GM21723 (cell line): ENCODE results near the gene SPEN.

ENCODE experiments used
- ATAC-seq: cut with Tn5 transposase; IDR thresholded peaks from one replicate; pipeline ENCODE4 v1.9.1; 2021; ENCODE audit warnings: mild to moderate bottlenecking, moderate library complexity; ENCODE audit not compliant: unreplicated experiment

The SPEN gene

DNA sequence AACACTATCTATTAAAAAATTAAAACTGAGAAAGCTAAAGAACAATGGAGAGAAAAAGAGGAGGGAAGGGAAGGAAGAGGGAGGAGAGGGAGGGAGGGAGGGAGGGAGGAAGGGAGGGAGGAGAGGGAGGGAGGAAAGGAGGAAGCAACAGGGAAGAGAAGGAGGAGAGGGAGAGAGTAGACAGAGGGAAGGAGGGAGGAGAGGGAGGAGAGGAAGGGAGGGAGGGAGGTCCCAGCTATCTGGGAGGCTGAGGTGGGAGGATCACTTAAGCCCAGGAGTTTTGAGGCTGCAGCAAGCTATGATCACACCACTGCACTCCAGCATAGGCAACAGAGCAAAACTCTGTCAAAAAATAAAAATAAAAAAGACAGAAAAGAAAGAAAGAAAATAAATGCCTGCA is 111.9 kb downstream of the SPEN start:
- no peak for ATAC-seq

DNA sequence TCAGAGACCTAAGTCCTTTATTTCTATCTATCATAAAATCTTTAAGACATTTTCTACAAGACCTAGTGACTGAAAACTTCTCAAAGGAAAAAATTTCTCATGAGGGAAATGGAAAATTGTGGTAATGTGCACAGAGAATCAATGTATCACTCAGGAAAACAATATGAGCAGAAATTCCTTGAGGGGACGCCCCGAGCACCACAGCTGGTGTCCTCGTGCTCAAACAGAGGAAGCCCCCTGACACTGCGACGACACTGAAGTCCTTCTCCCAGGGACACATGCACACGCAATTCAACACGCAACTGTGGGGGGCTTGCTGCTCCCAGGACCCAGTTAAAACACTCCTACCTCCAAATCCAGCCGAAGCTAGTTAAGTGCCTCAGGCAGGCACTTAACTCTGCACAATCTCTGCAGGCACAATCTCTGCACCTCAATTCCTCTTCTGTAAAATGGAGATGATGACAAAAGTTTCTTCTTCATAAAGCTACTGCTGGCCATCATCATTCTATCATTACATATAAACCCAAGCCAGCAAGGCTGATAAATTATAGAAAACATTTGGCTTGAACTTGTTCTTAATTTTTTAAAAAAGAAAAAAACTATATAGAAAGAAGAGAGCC is 112.4 kb downstream of the SPEN start:
- no peak for ATAC-seq

DNA sequence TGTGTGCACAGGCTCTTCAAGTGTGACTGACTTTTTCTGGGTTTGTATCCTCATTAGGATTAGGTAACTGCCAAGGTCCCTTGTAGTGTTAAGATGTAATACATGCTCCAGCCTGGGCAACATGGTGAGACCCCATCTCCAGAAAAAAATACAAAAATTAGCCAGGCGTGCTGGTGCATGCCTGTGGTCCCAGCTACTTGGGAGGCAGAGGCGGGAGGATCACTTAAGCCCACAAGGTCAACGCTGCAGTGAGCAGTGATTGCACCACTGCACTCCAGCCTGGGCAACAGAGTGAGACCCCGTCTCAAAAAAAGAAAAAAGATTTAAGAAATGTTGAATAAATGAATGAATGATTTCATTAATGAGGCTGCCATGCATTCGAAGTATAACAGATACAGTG is 113.3 kb downstream of the SPEN start:
- no peak for ATAC-seq

DNA sequence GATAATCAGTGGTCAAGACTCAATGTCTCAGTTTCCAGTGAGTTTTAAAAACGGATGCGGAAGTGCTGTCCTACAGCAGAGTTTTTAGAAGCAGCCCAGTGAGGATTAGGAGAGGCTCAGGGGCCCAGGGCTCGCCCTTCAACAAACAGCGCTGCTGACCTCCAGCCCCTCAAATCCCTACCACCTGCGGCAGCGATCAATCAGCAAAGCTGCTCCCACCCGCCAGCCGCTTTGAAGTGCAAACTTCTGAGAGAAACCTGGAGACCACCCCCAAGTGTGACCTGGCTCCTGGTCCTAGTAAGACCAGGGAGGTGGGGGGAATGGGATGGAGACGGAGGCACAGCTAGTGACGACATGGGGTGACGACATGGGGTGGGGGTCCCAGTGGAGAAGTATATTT is 114.0 kb downstream of the SPEN start:
- ATAC-seq = no peak

DNA sequence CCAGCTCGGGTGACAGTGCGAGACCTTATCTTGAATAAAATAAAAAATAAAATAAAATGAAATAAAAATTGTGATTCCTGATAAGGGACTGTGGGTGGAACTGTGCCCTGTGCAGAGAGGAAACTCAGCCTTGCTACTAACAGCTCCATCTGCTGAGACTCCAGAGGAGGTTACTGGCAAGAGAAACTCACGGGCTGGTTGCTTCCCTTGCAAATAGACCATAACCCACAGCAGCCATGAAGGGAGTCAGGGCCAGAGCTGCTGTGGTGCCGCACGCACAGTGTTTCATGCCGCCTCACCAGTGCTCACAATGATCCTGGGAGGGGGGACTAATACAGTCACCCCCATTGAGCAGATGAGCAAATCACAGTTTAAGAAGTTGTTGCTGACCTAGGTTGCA is 114.7 kb downstream of the SPEN start:
- ATAC-seq = no peak

DNA sequence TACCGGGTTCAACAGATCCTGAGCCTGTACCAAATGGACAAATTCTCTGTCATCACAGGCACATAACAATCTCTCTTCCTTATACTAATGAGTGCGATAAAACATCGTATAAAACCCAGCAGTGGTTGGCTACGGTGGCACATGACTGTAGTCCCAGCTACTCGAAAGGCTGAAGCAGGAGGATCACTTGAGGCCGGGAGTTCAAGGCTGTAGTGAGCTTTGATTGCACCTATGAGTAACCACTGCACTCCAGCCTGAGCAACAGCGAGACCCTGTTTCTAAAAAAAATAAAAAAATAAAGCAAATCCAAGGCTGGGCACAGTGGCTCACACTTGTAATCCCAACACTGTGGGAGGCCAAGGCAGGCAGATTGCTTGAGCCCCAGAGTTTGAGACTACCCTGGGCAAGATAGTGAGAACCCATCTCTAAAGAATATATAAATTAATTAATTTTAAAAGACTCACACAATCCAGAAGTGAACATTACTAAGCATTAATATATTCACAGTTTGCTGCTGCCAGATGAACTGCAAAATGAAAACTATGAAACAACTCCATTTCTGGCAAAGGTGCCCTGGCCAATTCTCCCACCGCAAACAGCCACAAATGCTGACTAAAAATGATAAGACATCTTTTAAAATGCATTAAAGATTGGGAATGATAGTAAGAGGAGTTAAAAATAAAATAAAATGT is 115.3 kb downstream of the SPEN start:
- no peak for ATAC-seq

DNA sequence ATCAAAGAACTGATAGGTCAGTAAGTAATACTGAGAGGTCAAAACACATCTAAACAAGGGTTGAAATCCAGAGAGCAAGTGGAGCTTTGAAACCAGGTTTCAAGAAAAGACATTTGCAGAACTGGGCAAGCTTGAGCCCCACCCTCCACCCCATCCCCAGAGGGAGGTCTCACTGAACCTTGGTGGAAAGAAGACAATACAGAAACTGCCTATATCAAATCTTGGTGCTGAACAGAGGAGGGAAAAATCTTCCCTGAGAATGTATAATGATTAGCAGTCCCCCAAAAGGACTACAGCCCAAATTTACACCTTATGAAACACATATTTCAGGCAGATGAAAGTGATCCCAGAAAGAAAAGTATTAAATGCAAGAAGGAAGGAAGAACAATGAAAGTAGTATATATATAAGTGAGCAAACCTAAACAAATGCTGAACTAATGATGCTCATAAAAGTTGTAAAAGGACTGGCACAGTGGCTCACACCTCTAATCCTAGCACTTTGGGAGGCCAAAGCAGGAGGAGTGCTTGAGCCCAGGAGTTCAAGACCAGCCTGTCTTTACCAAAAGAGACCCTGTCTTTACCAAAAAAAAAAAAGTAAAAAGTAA is 116.0 kb downstream of the SPEN start:
- ATAC-seq = no peak

DNA sequence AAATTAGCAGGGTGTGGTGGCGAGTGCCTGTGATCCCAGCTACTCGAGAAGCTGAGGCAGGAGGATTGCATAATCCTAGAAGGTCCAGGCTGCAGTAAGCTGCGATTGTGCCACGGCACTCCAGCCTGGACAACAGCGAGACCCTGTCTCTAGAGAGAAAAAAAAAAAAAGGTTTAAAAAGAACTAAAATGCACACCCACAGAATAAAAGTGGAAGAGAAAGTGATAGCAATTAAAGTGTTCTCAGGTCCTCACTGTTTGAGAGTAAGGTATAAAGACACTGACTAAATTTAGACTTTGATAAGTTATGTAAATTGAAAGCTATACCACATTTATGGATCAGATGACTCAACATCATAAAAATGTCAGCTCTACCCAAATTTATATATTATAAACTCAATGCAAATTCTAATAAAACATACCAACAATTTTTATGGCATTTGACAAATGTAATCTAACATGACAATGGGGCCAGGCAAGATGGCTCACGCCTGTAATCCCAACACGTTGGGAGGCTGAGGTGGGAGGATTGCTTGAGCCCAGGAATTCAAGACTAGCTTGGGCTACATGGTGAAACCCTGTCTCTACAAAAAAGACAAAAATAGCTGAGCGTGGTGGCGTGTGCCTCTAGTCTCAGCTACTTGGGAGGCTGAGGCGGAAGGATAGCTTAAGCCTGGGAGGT is 116.6 kb downstream of the SPEN start:
- no peak for ATAC-seq

DNA sequence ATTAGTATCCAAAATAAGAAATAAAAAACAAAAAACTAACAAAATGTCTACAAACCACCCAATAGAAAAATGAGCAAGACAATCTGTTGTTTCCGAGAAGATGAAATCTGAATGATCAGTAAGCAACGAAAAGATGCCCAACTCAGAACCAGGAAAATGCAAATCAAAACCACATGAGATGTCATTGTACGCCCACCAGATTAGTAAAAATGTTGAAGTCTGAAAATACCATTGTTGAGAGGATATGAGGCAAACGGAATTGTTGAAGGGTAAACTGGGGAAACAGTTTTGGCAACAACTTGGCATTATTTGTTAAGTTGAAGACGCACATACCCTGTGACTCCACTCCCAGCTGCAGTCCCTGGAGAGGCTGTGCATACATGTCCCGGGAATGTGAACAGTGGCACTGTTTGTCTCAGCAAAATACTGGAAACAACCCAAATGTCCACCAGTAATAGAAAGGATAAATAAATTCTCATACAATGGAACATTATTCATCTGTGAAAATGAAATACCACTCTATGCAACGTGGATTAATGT is 117.8 kb downstream of the SPEN start:
- ATAC-seq = no peak

DNA sequence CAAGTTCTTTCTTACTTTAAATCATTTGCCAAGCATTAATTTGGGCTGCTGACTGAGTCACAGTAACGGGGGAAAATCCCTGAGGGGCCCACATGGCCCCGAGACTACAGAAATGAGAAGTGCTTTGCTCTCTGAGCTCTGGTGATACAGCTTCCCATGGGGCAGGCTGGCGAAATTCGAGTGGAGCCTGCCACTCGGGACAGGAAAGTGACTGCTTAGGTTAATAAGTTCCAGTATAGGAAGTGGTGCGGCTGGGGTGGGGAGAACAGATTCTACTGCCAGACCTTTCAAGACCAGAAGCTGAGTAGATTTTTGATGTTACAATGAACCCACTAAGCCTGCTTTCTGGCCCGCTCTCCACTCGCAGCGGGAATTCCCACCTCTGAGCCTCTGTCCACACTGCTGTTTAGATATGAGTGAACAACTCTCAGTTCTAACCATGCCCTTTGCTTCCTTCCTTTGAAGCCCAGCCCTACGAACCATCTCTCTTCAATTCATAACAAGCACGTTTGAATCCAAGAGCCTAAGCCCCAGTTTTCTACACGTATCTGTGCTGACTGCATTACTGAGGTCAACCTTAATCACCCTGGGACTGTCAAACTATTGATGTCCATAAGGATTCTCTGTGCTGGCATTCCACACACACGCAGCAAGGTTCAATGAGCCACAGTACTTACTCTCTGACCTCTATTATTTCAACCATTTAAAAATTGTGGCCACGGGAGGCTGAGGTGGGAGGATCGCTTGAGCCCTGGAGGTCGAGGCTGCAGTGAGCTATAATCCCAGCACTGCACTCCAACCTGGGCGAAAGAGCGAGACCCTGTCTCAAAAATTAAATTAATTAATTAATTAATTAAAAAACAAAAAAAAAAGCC is 118.8 kb downstream of the SPEN start:
- ATAC-seq = peak; percentile 71

DNA sequence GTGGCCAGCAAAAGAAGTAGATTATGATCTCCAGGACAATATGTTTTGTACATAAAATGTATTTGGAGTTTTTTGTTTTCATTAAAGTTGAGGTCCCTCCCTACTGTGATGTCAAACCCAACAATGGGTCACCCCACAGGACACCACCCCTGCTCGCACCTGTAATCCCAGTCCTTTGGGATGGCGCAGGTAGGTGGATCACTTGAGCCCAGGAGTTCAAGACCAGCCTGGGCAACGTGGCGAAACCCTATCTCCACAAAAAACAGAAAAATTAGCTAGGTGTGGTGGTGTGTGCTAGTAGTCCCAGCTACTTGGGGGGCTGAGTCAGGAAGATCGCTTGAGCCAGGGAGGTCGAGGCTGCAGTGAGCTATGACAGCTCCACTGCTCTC is 119.4 kb downstream of the SPEN start:
- ATAC-seq = no peak

DNA sequence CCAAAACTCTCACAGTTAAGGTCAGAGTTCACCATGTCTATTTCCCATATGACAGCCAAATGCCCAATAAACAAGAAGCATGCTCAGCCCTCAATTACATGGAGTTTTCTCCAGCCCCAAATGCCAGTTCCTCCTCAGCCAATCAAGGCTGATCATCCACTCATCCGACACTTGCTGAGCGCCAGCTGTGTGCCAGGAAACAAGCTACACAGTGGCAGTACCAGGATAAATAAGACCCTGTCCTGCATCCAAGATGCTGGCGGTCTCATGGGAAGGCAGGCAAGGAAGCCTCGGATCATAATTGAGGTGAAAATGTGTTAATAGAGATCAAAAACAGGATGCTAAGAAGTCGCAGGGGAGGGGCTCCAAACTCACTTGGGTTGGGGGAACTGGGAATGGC is 120.7 kb downstream of the SPEN start:
- ATAC-seq = no peak

DNA sequence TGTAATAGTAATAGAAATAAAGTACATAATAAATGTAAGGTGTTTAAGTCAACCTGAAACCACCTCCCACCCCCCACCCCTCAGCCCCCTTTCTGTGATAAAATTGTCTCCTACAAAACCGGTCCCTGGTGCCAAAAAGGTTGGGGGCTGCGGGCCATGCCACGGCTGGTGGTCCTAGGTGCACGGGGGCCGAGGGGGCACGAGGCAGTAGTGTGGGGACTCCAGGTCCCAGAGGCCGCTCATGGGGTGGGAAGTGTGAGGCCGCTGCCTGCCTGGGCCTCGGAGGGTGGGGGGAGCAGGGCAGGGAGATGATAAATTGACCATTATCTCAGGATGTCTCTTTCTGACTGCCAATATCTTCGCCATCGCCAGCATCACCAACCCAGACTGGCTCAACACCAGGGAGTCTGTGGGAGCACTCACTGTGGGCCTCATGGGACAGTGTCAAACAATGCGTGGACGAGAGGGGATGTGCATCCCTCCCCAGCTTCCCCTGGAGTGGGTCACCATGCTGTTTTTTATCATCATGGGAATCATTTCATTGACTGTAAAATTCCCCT is 121.9 kb downstream of the SPEN start:
- no peak for ATAC-seq

DNA sequence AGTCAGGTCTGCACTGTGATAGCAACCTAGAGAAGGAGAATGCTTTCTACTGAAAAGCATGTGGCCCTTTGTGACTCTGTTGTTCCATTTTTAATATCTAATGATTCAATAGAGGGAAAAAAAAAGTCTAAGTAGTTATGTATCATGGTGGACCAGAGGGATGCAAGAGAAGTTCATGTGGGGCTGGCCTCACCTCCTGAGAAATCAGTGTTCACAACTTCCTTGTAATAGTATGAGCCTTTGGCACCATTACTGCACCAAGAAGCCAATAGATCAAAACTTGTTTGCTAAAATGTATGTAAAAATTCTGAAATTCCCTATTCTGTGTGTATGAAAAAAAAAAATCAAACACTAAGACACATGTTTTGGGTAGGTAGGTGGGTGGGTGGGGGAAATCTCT is 123.4 kb downstream of the SPEN start:
- ATAC-seq = no peak

DNA sequence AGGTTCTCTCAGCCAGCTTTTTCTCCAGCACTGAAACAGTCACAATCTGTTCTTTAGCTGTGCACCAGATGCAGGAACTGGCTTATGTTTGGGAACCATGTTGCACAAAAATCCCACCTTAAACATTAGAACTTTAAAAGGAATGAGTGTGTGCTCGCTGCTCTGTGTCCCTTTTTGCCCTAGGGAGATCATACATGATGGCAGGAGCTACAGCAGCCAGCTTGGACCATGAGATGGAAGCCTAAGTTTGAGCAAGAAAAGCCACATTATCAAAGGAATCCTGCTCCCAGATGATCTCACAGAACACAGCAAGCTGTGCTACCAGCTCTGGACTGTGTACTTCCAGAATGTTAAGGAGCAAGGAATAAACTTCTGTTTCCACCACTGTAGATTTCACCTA is 124.9 kb downstream of the SPEN start:
- no peak for ATAC-seq

DNA sequence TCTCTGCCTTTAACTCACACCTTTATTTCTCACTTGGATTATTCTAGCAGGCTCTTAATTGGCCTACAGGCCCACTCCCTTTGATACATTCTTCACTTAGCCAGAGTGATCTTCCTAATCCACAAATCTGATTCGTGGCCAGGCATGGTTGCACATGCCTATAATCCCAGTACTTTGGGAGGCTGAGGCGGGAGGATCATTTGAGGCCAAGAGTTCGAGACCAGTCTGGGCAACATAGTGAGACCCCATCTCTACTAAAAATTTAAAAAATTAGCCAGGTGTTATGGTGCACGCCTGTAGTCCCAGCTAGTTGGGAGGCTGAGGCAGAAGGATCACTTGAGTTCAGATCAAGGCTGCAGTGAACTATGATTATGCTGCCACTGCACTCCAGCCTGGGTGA is 126.3 kb downstream of the SPEN start:
- ATAC-seq = no peak

DNA sequence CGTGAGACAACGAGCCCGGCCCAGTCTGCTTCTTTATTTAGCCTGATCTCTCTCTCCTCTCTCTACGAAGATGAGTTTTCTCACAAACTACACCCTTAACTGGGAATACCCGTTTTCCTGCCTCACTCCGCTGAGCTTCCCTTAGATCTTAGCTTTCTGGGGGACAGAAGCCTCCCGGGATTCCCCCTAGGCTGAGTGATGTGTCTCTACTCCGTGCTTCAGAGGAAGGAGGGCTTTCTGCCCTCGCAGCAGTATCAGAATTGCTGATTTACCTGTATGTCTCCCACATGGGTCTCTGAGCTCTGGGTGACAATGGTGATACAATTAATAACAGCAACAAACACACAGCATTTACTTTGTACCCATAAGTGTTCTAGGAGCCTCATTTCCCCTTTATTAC is 127.3 kb downstream of the SPEN start:
- ATAC-seq = peak; percentile 40

DNA sequence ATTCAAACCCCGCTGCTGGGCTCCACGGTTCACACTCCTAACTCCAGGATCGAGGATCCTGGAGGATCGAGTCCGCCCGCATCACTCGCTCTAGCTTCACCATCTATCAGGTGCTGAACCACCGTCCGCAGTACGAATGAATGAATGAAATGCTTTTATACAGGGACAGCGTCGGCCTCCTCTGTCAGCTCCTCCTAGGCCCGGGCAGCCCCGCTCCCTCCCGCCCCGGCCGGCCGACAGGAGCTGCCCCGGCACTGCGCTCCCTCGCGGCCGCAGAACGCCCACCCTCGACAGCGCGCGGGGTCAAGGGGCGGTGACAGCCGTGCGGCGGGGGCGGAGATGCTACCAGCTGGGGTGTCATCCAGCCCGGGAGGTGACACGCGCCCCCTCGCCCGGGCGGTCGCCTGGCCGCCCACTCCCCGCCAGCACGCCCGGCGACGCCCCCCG is 127.9 kb downstream of the SPEN start:
- ATAC-seq = peak; percentile 65

DNA sequence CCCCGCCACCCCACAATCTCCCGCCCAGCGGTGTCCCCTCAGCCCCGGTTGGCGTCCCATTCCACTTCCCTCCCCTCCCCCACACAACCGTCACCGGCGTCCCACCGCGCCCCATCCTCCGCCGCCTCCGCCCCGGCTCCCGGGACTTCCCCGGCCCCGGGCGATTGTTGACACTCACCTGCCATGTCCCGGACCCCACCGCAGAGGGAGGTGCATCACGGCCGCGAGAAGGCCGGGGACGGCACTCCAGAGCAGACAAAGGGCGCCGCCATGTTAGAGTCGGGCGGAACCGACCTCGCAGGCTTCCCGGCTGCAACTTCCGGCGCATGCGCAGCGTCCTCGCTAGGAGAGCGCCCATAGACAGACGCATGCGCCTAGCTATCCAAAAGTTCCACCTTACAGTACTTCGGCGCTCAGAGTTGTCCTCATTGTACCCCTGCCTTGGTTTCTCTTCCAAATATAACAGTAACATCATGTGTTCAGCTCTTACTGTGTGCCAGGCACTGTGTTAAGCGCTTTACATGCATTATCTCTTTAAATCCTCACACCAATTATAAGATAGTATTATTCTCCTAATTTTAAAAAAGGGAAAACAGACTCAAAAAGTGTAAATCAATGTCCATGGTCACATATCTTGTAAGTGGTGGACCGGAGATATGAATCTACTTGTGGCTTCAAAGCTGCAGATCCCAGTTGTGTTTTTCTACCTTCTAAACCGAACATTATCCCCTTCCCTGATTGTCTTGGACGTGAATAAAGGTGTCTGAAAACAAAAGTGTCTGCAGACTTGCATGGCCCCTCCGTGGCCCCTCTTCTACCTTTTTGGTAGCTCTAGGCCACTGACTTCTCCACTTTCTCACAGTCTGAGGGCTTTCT is 128.5 kb downstream of the SPEN start, which contains the start of gene ZBTB17:
Gene ZBTB17, minus strand, starts transcription at position 297 of the 876 bp plus-strand sequence. CDS start 27,606 bp downstream, outside the sequence.
- ATAC-seq = peak; percentile 64
